PC-9 (cell line): Measurements from ENCODE around the gene EHD4. TPM values are rescaled to one million over a fixed set of nuclear protein-coding genes. Genes with fewer than 3 reads are reported as not detected.

Experiments used
- BruUV-seq: library from RNA; stranded (reverse); fragments of 400-500 nt; replicated peaks from 2 replicates; lab custom pipeline; 2021; lab: Mats Ljungman, UMichigan
- CTCF ChIA-PET: fragments of 300-600 bp; sonication (Branson Sonifier 250); formaldehyde crosslinking; loops from one replicate; lab custom pipeline; 2022; ENCODE audit warnings: antibody characterized with exemption; lab: Charles Lee
- POLR2A ChIA-PET: fragments of 300-600 bp; sonication (Branson Sonifier 250); formaldehyde crosslinking; loops from one replicate; lab custom pipeline; 2022; ENCODE audit warnings: antibody characterized with exemption; ENCODE audit not compliant: unreplicated experiment; lab: Charles Lee
- DNase-seq, 2 experiments: peaks; one replicate each; pipeline versions ENCODE4 v3.0.0 to v3.0.0-alpha.2; 2015 to 2022; ENCODE audit warnings: mixed read lengths in 1 of 2
- H2AFZ ChIP-seq: fragments of 200-600 bp; sonication (generic); 2 replicates; pipeline ENCODE4 v1.8.1; 2017; ENCODE audit warnings: antibody characterized with exemption
- H3F3A ChIP-seq: fragments of 200-600 bp; sonication (generic); 2 replicates; pipeline ENCODE4 v1.8.1; 2017; ENCODE audit warnings: antibody characterized with exemption, mild to moderate bottlenecking, low read depth; ENCODE audit not compliant: insufficient read depth
- H3K27ac ChIP-seq: fragments of 200-600 bp; sonication (generic); 2 replicates; pipeline ENCODE4 v1.6.1; 2016; ENCODE audit warnings: mixed run types
- H3K27me3 ChIP-seq: fragments of 200-600 bp; sonication (generic); 2 replicates; pipeline ENCODE4 v1.6.1; 2016; ENCODE audit warnings: low read depth, mixed run types; ENCODE audit not compliant: insufficient read depth
- H3K36me3 ChIP-seq: fragments of 200-600 bp; sonication (generic); 2 replicates; pipeline ENCODE4 v1.6.1; 2016; ENCODE audit warnings: low read depth, mixed run types
- H3K4me1 ChIP-seq: fragments of 200-600 bp; sonication (generic); replicated peaks from 2 replicates; pipeline ENCODE4 v1.6.1; 2016; ENCODE audit warnings: mixed run types; ENCODE audit not compliant: insufficient read depth
- H3K4me2 ChIP-seq: fragments of 200-600 bp; sonication (generic); 2 replicates; pipeline ENCODE4 v1.6.1; 2017; ENCODE audit warnings: mixed run types
- H3K4me3 ChIP-seq: fragments of 200-600 bp; sonication (generic); 2 replicates; pipeline ENCODE4 v1.6.1; 2016; ENCODE audit warnings: mixed run types
- H3K79me2 ChIP-seq: fragments of 200-600 bp; sonication (generic); 2 replicates; pipeline ENCODE4 v1.6.1; 2017; ENCODE audit warnings: low read depth, mixed run types
- H3K9me2 ChIP-seq: fragments of 200-600 bp; sonication (generic); 2 replicates; pipeline ENCODE4 v1.8.1; 2017; ENCODE audit warnings: mild to moderate bottlenecking; ENCODE audit not compliant: insufficient read depth
- H3K9me3 ChIP-seq: fragments of 200-600 bp; sonication (generic); 2 replicates; pipeline ENCODE4 v1.8.1; 2016; ENCODE audit warnings: low read depth; ENCODE audit not compliant: insufficient read depth
- H4K20me1 ChIP-seq: fragments of 200-600 bp; sonication (generic); 2 replicates; pipeline ENCODE4 v1.8.1; 2017; ENCODE audit not compliant: insufficient read depth
- CTCF ChIP-seq: fragments of 200-600 bp; sonication (generic); conservative IDR thresholded peaks from 2 replicates; pipeline ENCODE4 v1.6.1; 2017; ENCODE audit warnings: mixed run types, antibody characterized with exemption, mild to moderate bottlenecking, moderate library complexity
- EZH2 ChIP-seq: fragments of 200-600 bp; sonication (generic); IDR thresholded peaks from 2 replicates; pipeline ENCODE4 v1.8.0; 2017; ENCODE audit warnings: antibody characterized with exemption, low read depth
- intact Hi-C: fragments of 100-400 bp; cut with micrococcal nuclease; formaldehyde crosslinking; loops from one replicate; pipeline ENCODE4 v1.10.0; 2022; ENCODE audit not compliant: unreplicated experiment
- total RNA-seq: library from RNA; stranded (reverse); gene quantifications from 2 replicates; pipeline ENCODE4 v1.2.3, GENCODE V29; 2021

EHD4 gene
- total RNA-seq, 1 experiment from 2014 or later, result 18.1 TPM

GRCh38 chr15:41996376-41996775 is 24.0 kb upstream of the EHD4 start:
- no peak overlapping the region for H3K4me2 ChIP-seq
- no peaks in the 10 kb centered on the region for H3F3A ChIP-seq
- H4K20me1 ChIP-seq, result no peaks in the 10 kb centered on the region
- H3K4me1 ChIP-seq, result no peaks in the 10 kb centered on the region
- BruUV-seq, result no TSS peak
- ChIA-PET CTCF (interaction anchor here (0.6 kb wide), 1 partner anchor 12 kb away, joined by 4 read pairs; no protein-coding TSS in a partner anchor), POLR2A (no interaction called here)
- H3K9me3 ChIP-seq, result no peaks in the 10 kb centered on the region
- no peak overlapping the region for H3K27ac ChIP-seq
- H3K4me3 ChIP-seq, result no peak overlapping the region
- no peaks in the 10 kb centered on the region for H3K9me2 ChIP-seq
- TF ChIP-seq EZH2, result no peak
- no peak for TF ChIP-seq CTCF
- no peak for DNase-seq
- intact Hi-C loops, result no loop called here
- H3K36me3 ChIP-seq, result no peaks in the 10 kb centered on the region
- H2AFZ ChIP-seq, result no peak overlapping the region
- H3K79me2 ChIP-seq, result no peaks in the 10 kb centered on the region
- H3K27me3 ChIP-seq, result no peaks in the 10 kb centered on the region

GRCh38 chr15:41995476-41995855 is 23.1 kb upstream of the EHD4 start:
- H3K36me3 ChIP-seq, result no peaks in the 10 kb centered on the region
- H3K79me2 ChIP-seq, result no peaks in the 10 kb centered on the region
- no TSS peak for BruUV-seq
- no peak for DNase-seq
- no peak overlapping the region for H2AFZ ChIP-seq
- H3K4me2 ChIP-seq, result no peak overlapping the region
- H3K9me3 ChIP-seq, result no peaks in the 10 kb centered on the region
- H3K27ac ChIP-seq, result no peak overlapping the region
- intact Hi-C loops, result no loop called here
- H3K27me3 ChIP-seq, result no peaks in the 10 kb centered on the region
- POLR2A ChIA-PET, result no interaction called here
- CTCF ChIA-PET, result interaction anchor here (0.6 to 1.1 kb wide), 2 partner anchors 11 to 59 kb away, joined by 4 read pairs; no protein-coding TSS in a partner anchor
- no peaks in the 10 kb centered on the region for H3F3A ChIP-seq
- no peaks in the 10 kb centered on the region for H3K4me1 ChIP-seq
- TF ChIP-seq CTCF (no peak), EZH2 (no peak)
- no peaks in the 10 kb centered on the region for H4K20me1 ChIP-seq
- H3K4me3 ChIP-seq, result no peak overlapping the region
- H3K9me2 ChIP-seq, result no peaks in the 10 kb centered on the region

- no peak for DNase-seq
- no peaks in the 10 kb centered on the region for H4K20me1 ChIP-seq
- CTCF ChIA-PET, result interaction anchor here (1.1 kb wide), 1 partner anchor 60 kb away, joined by 4 read pairs; no protein-coding TSS in a partner anchor
- H3K4me3 ChIP-seq, result no peak overlapping the region
- no peak overlapping the region for H3K27ac ChIP-seq
- no peak overlapping the region for H3K4me2 ChIP-seq
- BruUV-seq, result no TSS peak
- H3K36me3 ChIP-seq, result no peaks in the 10 kb centered on the region
- H3K79me2 ChIP-seq, result no peaks in the 10 kb centered on the region
- H3K27me3 ChIP-seq, result no peaks in the 10 kb centered on the region
- no peaks in the 10 kb centered on the region for H3F3A ChIP-seq
- no peaks in the 10 kb centered on the region for H3K4me1 ChIP-seq
- intact Hi-C loops, result no loop called here
- no peak overlapping the region for H2AFZ ChIP-seq
- no peaks in the 10 kb centered on the region for H3K9me2 ChIP-seq
- no peak for TF ChIP-seq CTCF
- no peak for TF ChIP-seq EZH2
- H3K9me3 ChIP-seq, result no peaks in the 10 kb centered on the region
- POLR2A ChIA-PET, result interaction anchor here (0.5 kb wide), 1 partner anchor 124 kb away, joined by 12 read pairs; no protein-coding TSS in a partner anchor
Measured at GRCh38 chr15:41994772-41995475, 22.6 kb upstream of the EHD4 start.
